SIG-M5 (cell line): ENCODE measurements around the gene RNF217.
"Not testable (repeated sequence)": the region's sequence is repeated elsewhere in the genome, so short reads cannot be mapped to it uniquely, and the experiment has no call there.

Experiments used
- DNase-seq: peaks from one replicate; lab custom pipeline; 2025; lab: John Stamatoyannopoulos, UW

Gene RNF217

DNA sequence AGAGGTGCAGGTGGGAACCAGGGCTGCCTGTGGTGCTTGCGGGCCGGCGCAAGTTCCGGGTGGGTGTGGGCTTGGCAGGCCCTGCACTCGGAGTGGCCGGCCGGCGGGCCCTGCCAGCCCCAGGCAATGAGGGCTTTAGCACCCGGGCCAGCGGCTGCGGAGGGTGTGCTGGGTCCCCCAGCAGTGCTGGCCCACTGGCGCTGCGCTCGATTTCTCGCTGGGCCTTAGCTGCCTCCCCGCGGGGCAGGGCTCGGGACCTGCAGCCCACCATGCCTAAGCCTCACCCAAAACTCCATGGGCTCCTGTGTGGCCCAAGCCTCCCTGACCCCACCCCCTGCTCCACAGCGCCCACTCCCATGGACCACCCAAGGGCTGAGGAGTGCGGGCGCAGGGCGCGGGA, 163.6 kb downstream of the RNF217 start:
- not testable (repeated sequence) for DNase-seq

DNA sequence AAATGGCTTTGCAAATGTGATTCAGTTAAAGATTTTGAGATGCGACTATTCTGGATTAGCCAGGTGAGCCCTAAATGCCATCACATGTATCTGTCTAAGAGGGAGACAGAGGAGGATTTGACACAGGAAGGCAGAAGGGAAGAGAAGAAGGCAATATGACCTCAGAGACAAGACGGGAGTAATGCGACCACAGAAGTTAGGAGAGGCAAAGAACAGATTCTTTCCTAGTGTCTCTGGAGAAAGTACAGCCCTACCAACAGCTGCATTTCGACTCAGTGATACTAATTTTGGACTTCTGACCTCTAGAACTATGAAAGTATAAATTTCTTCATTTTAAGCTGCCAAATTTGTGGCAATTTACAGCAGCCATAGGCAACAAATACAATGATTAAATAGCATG, 167.1 kb downstream of the RNF217 start:
- no peak for DNase-seq

DNA sequence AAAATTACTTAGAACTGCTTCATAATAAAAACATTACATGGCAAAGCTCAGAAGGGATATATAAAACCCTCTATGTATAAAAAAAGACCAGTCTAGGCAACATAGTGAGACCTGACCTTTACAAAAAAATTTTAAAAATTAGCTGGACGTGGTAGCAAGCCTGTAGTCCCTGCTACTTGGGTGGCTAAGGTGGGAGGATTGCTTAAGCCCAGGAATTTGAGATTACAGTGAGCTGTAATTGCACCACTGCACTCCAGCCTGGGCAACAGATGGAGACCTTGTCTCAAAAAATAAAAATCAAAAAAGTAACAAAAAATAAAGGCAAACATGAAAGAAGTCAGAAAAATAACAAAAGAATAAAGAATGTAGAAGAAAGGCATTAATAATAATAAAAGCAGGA, 169.8 kb downstream of the RNF217 start:
- no peak for DNase-seq

GRCh38 chr6:125136378-125136777, 174.1 kb downstream of the RNF217 start:
- DNase-seq: no peak

- no peak for DNase-seq
Measured at GRCh38 chr6:125138083-125138482, 175.8 kb downstream of the RNF217 start.

DNA sequence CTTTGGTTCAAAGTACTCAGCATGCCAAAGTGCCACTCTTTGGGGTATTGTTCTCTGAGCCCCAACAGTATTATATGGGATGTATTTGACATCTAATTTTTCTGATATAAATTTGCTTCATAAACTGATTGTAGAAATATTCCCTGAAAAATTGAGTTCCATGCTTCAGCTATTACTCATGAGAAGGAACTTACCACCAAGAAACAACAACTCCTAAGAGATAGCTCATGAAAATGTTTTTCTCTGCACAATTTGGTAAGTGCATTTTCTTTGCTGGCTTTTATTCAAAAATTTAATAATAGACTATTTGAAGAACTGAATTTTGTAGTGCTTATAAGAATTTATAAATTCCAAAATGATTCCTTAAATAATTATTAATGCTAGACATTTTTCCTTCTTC, 178.6 kb downstream of the RNF217 start:
- no peak for DNase-seq
